SJSA1 (cell line): Measurements from ENCODE around the gene CCL15. TPM values are rescaled to one million over a fixed set of nuclear protein-coding genes. Genes with fewer than 3 reads are reported as not detected.

Experiments
- DNase-seq, 2 experiments: peaks; one replicate each; pipeline ENCODE4 v3.0.0-alpha.2; 2015 to 2020; ENCODE audit warnings: low spot score in 2 of 2, low read depth in 1 of 2
- H3K27ac ChIP-seq: fragments of 250-450 bp; sonication (Bioruptor Pico); 2 replicates; pipeline ENCODE4 v1.5.1; 2020; ENCODE audit warnings: mild to moderate bottlenecking, moderate library complexity
- H3K27me3 ChIP-seq: fragments of 250-450 bp; sonication (Bioruptor Pico); replicated peaks from 2 replicates; pipeline ENCODE4 v1.5.1; 2020; ENCODE audit warnings: mild to moderate bottlenecking, moderate library complexity
- H3K36me3 ChIP-seq: fragments of 250-450 bp; sonication (Bioruptor Pico); 2 replicates; pipeline ENCODE4 v1.5.1; 2020; ENCODE audit warnings: mild to moderate bottlenecking
- H3K4me1 ChIP-seq: fragments of 250-450 bp; sonication (Bioruptor Pico); replicated peaks from 2 replicates; pipeline ENCODE4 v1.6.1; 2021; ENCODE audit warnings: mild to moderate bottlenecking
- H3K4me3 ChIP-seq: fragments of 250-450 bp; sonication (Bioruptor Pico); 2 replicates; pipeline ENCODE4 v1.5.1; 2020; ENCODE audit warnings: mild to moderate bottlenecking
- H3K9me3 ChIP-seq: fragments of 250-450 bp; sonication (Bioruptor Pico); replicated peaks from 2 replicates; pipeline ENCODE4 v1.5.1; 2020; ENCODE audit warnings: mild to moderate bottlenecking
- total RNA-seq: library from RNA; depleted of rRNA; stranded (reverse); fragments of >200 nt; shearing (Covaris generic); gene quantifications from 2 replicates; pipeline ENCODE4 v1.2.3, GENCODE V29; 2014; rRNA removed

The CCL15 gene
- total RNA-seq, 1 experiment from 2014 or later, result not detected

GRCh38 chr17:35949401-35949800, 52.0 kb downstream of the CCL15 start:
- no peaks in the 10 kb centered on the region for H3K27me3 ChIP-seq
- no peaks in the 10 kb centered on the region for H3K9me3 ChIP-seq
- no peaks in the 10 kb centered on the region for H3K36me3 ChIP-seq
- no peak for DNase-seq
- no peak overlapping the region for H3K27ac ChIP-seq
- no peak overlapping the region for H3K4me3 ChIP-seq
- H3K4me1 ChIP-seq, result no peaks in the 10 kb centered on the region

- Histone ChIP-seq H3K27me3 (no peaks in the 10 kb centered on the region), H3K36me3 (no peaks in the 10 kb centered on the region), H3K4me3 (no peak overlapping the region), H3K4me1 (no peaks in the 10 kb centered on the region), H3K27ac (no peak overlapping the region), H3K9me3 (no peaks in the 10 kb centered on the region)
- DNase-seq, result no peak
Measured at GRCh38 chr17:35948092-35948491, 53.3 kb downstream of the CCL15 start.

Other genes with a start within 250 kb of the CCL15 start
- not detected in 2 replicates for gene GAS2L2, start 248.3 kb downstream of the CCL15 start, total RNA-seq
- gene C17orf50, start 240.7 kb downstream of the CCL15 start, total RNA-seq, result not detected in 2 replicates
- 2.9 and 8.3 TPM in 2 replicates for gene MMP28, start 205.9 kb downstream of the CCL15 start, total RNA-seq
- gene TAF15, start 192.1 kb downstream of the CCL15 start, total RNA-seq, result 15.5 and 33.6 TPM in 2 replicates
- not detected in 2 replicates for gene HEATR9, start 132.7 kb downstream of the CCL15 start, total RNA-seq
- gene CCL5, start 121.2 kb downstream of the CCL15 start, total RNA-seq, result not detected in 2 replicates
- gene RDM1, start 70.8 kb downstream of the CCL15 start, total RNA-seq, result 0.11 and 0.50 TPM in 2 replicates
- not detected in 2 replicates for gene LYZL6, start 57.8 kb downstream of the CCL15 start, total RNA-seq
- not detected in 2 replicates for gene CCL16, start 20.1 kb downstream of the CCL15 start, total RNA-seq
- gene CCL14, start 14.8 kb downstream of the CCL15 start, total RNA-seq, result not detected in 2 replicates
- not detected in 2 replicates for gene CCL23, start 16.4 kb upstream of the CCL15 start, total RNA-seq
- gene CCL18, start 62.7 kb upstream of the CCL15 start, total RNA-seq, result not detected in 2 replicates
- not detected in 2 replicates for gene CCL3, start 88.6 kb upstream of the CCL15 start, total RNA-seq
- gene CCL4, start 102.3 kb upstream of the CCL15 start, total RNA-seq, result not detected in 2 replicates
- gene TBC1D3B, start 175.1 kb upstream of the CCL15 start, total RNA-seq, result 0.66 TPM in 1 of 2 replicates, not detected in the other
- gene CCL3L1, start 195.2 kb upstream of the CCL15 start, total RNA-seq, result not detected in 2 replicates
- not detected in 2 replicates for gene CCL4L2, start 209.5 kb upstream of the CCL15 start, total RNA-seq